B cell (primary cell): ENCODE results near the gene RAB31. TPM values are rescaled to one million over a fixed set of nuclear protein-coding genes. Genes with fewer than 3 reads are reported as not detected.
"Not testable (repeated sequence)": the region's sequence is repeated elsewhere in the genome, so short reads cannot be mapped to it uniquely, and the experiment has no call there.

Experiments
- ATAC-seq: fragments of 200-7000 bp; cut with Tn5 transposase; one replicate; pipeline ENCODE4 v1.10.0; 2021; ENCODE audit warnings: low read depth, mild to moderate bottlenecking, moderate number of reproducible peaks, moderate library complexity
- CTCF ChIA-PET: fragments of 350-600 bp; sonication (Branson Sonifier 250); formaldehyde crosslinking; loops from one replicate; lab custom pipeline; 2021; ENCODE audit warnings: antibody characterized with exemption, inconsistent platforms; lab: Charles Lee
- POLR2A ChIA-PET: fragments of 350-600 bp; sonication (Branson Sonifier 250); formaldehyde crosslinking; loops from one replicate; lab custom pipeline; 2021; ENCODE audit warnings: antibody characterized with exemption; lab: Charles Lee
- DNase-seq: peaks from one replicate; pipeline ENCODE4 v3.0.0; 2013
- H2AFZ ChIP-seq: 2 replicates; pipeline ENCODE4 v1.6.1; 2012; ENCODE audit warnings: mild to moderate bottlenecking, low read depth, low read length; ENCODE audit not compliant: insufficient read depth, poor library complexity, severe bottlenecking
- H3K27ac ChIP-seq, 2 donors: 1 replicate in 1 of 2; 2 replicates in 1 of 2; pipeline ENCODE4 v1.5.1; 2012 to 2013; ENCODE audit warnings: low read length in 2 of 2, mild to moderate bottlenecking in 2 of 2, moderate library complexity in 1 of 2
- H3K27me3 ChIP-seq, 4 experiments: fragments of 200-600 bp in 1 of 4; sonication (generic) in 1 of 4; replicated peaks in 1 of 4; 1 replicate in 2 of 4; 2 replicates in 2 of 4; pipeline versions ENCODE4 v1.6.1 to v1.7.0; 2013 to 2016; ENCODE audit warnings: low read length in 3 of 4, mild to moderate bottlenecking in 2 of 4, mixed read lengths in 1 of 4, moderate library complexity in 1 of 4; ENCODE audit not compliant: insufficient read depth in 4 of 4, control insufficient read depth in 3 of 4; ENCODE audit errors: control extremely low read depth in 1 of 4
- H3K36me3 ChIP-seq, 2 experiments: replicated peaks in 1 of 2; 1 replicate in 1 of 2; 2 replicates in 1 of 2; pipeline versions ENCODE4 v1.6.1 to v1.7.1; 2013; ENCODE audit warnings: low read length in 1 of 2; ENCODE audit not compliant: insufficient read depth in 2 of 2, control insufficient read depth in 1 of 2; ENCODE audit errors: control extremely low read depth in 1 of 2, extremely low read depth in 1 of 2
- H3K4me1 ChIP-seq, 2 donors: fragments of 200-600 bp in 1 of 2; sonication (generic) in 1 of 2; 1 replicate in 1 of 2; 2 replicates in 1 of 2; pipeline versions ENCODE4 v1.5.1 to v1.6.1; 2013 to 2017; ENCODE audit warnings: low read length in 2 of 2; ENCODE audit not compliant: control insufficient read depth in 2 of 2, insufficient read depth in 2 of 2
- H3K4me2 ChIP-seq: replicated peaks from 2 replicates; pipeline ENCODE3; 2012; ENCODE audit warnings: mild to moderate bottlenecking, low read depth, low read length; ENCODE audit not compliant: poor library complexity, severe bottlenecking
- H3K4me3 ChIP-seq, 5 experiments: fragments of 200-600 bp in 1 of 5; sonication (generic) in 1 of 5; 1 replicate in 3 of 5; 2 replicates in 2 of 5; pipeline versions ENCODE4 v1.5.1 to v1.7.0; 2011 to 2016; ENCODE audit warnings: low read length in 4 of 5, mild to moderate bottlenecking in 4 of 5, low read depth in 2 of 5, control low read depth in 1 of 5, moderate library complexity in 1 of 5; ENCODE audit not compliant: insufficient read depth in 1 of 5; ENCODE audit errors: control extremely low read depth in 1 of 5, extremely low read depth in 1 of 5
- H3K79me2 ChIP-seq: fragments of 200-600 bp; sonication (generic); one replicate; pipeline ENCODE4 v1.6.0; 2016; ENCODE audit warnings: low read length; ENCODE audit not compliant: control insufficient read depth, insufficient read depth
- H3K9ac ChIP-seq: fragments of 200-600 bp; sonication (generic); 2 replicates; pipeline ENCODE4 v1.6.1; 2017; ENCODE audit warnings: mild to moderate bottlenecking, low read length, moderate library complexity
- H3K9me3 ChIP-seq, 3 donors: one replicate each; pipeline versions ENCODE4 v1.6.1 to v1.7.1; 2013; ENCODE audit warnings: low read length in 2 of 3; ENCODE audit not compliant: control insufficient read depth in 2 of 3, insufficient read depth in 1 of 3; ENCODE audit errors: control extremely low read depth in 1 of 3
- H4K20me1 ChIP-seq: 2 replicates; pipeline ENCODE4 v1.6.0; 2012; ENCODE audit warnings: mild to moderate bottlenecking, low read length; ENCODE audit not compliant: insufficient read depth, control insufficient read depth, poor library complexity, severe bottlenecking
- H3K27ac Mint-ChIP-seq: one replicate; pipeline ENCODE4 v1.8.0; 2021; ENCODE audit warnings: mixed read lengths
- H3K27me3 Mint-ChIP-seq: one replicate; pipeline ENCODE4 v1.8.0; 2021; ENCODE audit warnings: mixed read lengths
- H3K4me1 Mint-ChIP-seq: one replicate; pipeline ENCODE4 v1.8.0; 2021; ENCODE audit warnings: mixed read lengths
- H3K4me3 Mint-ChIP-seq: one replicate; pipeline ENCODE4 v1.8.0; 2021; ENCODE audit warnings: mixed read lengths
- H3K9me3 Mint-ChIP-seq: one replicate; pipeline ENCODE4 v1.8.0; 2022; ENCODE audit warnings: mixed read lengths; ENCODE audit not compliant: insufficient read depth
- EZH2 ChIP-seq: IDR thresholded peaks from 2 replicates; pipeline ENCODE4 v1.6.1; 2012; ENCODE audit warnings: borderline replicate concordance, low read depth, mild to moderate bottlenecking, moderate library complexity, low read length; ENCODE audit not compliant: insufficient read depth, poor library complexity, severe bottlenecking
- WGBS: methylation state at CpG from one replicate; pipeline ENCODE4 v1.1.5; 2013; ENCODE audit warnings: missing lambda C conversion rate; ENCODE audit not compliant: insufficient coverage; 5-methylcytosine and 5-hydroxymethylcytosine counted together
- intact Hi-C: fragments of 100-400 bp; cut with micrococcal nuclease; formaldehyde crosslinking; loops from one replicate; pipeline ENCODE4 v1.10.0; 2022
- polyA plus RNA-seq: library from polyadenylated mRNA; depleted of rRNA; stranded (reverse); fragments of >200 nt; gene quantifications from 2 replicates; pipeline ENCODE4 v1.2.3, GENCODE V29; 2012
- total RNA-seq, 2 donors: library from RNA; stranded (reverse); fragments of 120-200 nt in 1 of 2; gene quantifications; 1 replicate in 1 of 2; 2 replicates in 1 of 2; pipeline versions ENCODE4 v1.2.3 to v1.2.4, GENCODE V29; 2013 to 2022
- TF ChIP-seq, protein P1 (sequence below): fragments of 200-600 bp; IDR thresholded peaks from one replicate; pipeline ENCODE4 v1.8.0; 2022; ENCODE audit warnings: antibody characterized with exemption, mild to moderate bottlenecking

RAB31 gene
- total and polyA plus RNA-seq, 2 donors (not counting 1 experiment from before 2014, with no cell fraction given), result 15.5 to 44.6 TPM

DNA sequence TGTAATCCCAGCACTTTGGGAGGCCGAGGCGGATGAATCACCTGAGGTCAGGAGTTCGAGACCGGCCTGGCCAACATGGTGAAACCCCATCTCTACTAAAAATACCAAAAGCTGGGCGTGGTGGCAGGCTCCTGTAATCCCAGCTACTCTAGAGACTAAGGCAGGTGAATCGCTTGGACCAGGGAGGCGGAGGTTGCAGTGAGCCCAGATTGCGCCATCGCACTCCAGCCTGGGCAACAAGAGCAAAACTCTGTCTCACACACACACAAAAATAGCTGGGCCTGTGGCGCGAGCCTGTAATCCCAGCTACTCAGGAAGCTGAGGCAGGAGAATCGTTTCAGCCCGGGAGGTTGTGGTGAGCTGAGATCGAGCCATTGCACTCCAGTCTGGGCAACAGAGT lies 194.2 kb downstream of the RAB31 start:
- POLR2A ChIA-PET, H2AFZ ChIP-seq: not testable (repeated sequence)

DNA sequence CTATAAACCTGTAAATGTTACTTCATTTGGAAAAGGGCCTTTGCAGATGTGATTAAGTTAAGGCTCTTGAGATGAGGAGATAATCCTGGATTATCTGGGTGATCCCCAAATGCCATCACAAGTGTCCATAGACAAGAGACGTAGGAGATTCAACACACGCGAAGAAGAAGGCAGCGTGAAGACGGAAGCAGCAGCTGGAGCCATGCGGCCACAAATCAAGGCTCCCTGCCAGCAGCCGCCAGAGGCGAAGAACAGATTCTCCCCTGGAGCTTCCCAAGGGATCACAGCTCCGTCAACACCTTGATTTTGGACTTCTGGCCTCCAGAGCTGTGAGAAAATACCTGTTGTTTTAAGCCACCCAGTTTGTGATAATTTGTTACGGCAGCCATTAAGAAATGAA lies 194.7 kb downstream of the RAB31 start:
- POLR2A ChIA-PET, result no interaction called here
- H3K4me2 ChIP-seq, result no peak overlapping the region
- no peaks in the 10 kb centered on the region for H3K36me3 ChIP-seq
- CTCF ChIA-PET, result no interaction called here
- Mint-ChIP-seq H3K27me3 (peaks cover 35% of the 10 kb centered on the region), H3K4me3 (no peak overlapping the region), H3K9me3 (no peaks in the 10 kb centered on the region), H3K27ac (no peak overlapping the region), H3K4me1 (no peaks in the 10 kb centered on the region)
- H4K20me1 ChIP-seq, result no peaks in the 10 kb centered on the region
- 97% methylated on average over 9 of the region's 10 CpGs for WGBS
- ATAC-seq, result no peak
- no peak overlapping the region for H3K27ac ChIP-seq
- TF ChIP-seq, protein P1, sequence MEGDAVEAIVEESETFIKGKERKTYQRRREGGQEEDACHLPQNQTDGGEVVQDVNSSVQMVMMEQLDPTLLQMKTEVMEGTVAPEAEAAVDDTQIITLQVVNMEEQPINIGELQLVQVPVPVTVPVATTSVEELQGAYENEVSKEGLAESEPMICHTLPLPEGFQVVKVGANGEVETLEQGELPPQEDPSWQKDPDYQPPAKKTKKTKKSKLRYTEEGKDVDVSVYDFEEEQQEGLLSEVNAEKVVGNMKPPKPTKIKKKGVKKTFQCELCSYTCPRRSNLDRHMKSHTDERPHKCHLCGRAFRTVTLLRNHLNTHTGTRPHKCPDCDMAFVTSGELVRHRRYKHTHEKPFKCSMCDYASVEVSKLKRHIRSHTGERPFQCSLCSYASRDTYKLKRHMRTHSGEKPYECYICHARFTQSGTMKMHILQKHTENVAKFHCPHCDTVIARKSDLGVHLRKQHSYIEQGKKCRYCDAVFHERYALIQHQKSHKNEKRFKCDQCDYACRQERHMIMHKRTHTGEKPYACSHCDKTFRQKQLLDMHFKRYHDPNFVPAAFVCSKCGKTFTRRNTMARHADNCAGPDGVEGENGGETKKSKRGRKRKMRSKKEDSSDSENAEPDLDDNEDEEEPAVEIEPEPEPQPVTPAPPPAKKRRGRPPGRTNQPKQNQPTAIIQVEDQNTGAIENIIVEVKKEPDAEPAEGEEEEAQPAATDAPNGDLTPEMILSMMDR, result no peak
- TF ChIP-seq EZH2, result no peak
- intact Hi-C loops, result no loop called here
- no peak overlapping the region for H3K9ac ChIP-seq
- DNase-seq, result no peak
- no peak overlapping the region for H2AFZ ChIP-seq
- H3K4me1 ChIP-seq, result no peaks in the 10 kb centered on the region
- no peaks in the 10 kb centered on the region for H3K79me2 ChIP-seq
- H3K27me3 ChIP-seq, result peaks cover 0 to 4% (median 0%) of the 10 kb centered on the region in 4 experiments
- no peak overlapping the region for H3K4me3 ChIP-seq
- H3K9me3 ChIP-seq, result no peaks in the 10 kb centered on the region

More for the DNA sequence above, 194.2 kb downstream of the RAB31 start:
- whole genome bisulfite sequencing, result 92% methylated on average over 3 of the region's 14 CpGs
- H3K4me2 ChIP-seq, H3K9ac ChIP-seq, H3K79me2 ChIP-seq, H3K27me3 ChIP-seq, H3K4me1 ChIP-seq, H3K27ac ChIP-seq, DNase-seq, CTCF ChIA-PET, H3K9me3 Mint-ChIP-seq, intact Hi-C loops, H3K4me3 ChIP-seq, ATAC-seq, H3K9me3 ChIP-seq, H3K36me3 ChIP-seq, H3K4me3 Mint-ChIP-seq, H4K20me1 ChIP-seq, H3K27ac Mint-ChIP-seq, H3K4me1 Mint-ChIP-seq: not testable (repeated sequence)
- H3K27me3 Mint-ChIP-seq, result peaks cover 34% of the 10 kb centered on the region
